Stimulated activated naive CD4-positive, alpha-beta T cell treated with Interleukin-2 at 50 U/mL for 16 hours (primary cell): ENCODE results near the gene TBCD.

ENCODE experiments used
- DNase-seq: peaks from one replicate; lab custom pipeline; 2025; lab: John Stamatoyannopoulos, UW

TBCD gene

DNA sequence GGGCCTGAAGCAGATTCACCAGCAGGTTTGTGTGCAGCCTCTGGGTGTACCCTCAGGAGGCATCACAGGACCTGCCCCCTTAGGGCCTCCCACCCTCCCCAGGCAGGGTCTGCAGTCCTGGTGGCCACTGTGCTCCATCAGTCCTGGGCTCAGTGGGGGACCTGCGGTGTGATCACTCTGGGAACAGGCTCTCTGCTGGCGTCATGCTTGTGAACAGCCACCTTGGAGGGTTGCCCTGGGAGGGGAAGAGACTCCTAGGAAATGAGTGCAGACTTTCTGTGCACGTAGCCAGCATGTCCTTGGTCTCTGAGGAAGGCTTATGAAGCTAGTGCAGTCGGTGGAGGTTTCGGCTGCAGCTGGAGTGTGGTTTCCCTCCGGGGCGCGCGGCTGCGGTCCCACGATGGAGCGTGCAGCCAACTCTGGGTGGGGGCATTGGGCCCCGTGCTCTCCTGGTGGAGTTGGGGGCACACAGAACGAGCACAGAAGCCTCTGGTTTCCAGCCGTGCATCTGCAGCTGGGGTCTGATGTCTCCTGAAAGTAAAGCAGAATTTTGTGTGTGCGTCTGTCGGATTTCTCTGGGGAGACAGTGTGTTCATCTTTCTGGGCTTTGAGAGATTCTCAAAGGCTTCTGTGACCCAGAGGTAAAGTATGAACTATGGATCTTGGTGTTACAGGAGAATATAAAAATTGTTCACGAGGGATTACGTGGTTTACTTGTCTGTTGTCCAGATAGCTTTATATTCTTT lies 156.1 kb downstream of the TBCD start:
- DNase-seq = no peak

DNA sequence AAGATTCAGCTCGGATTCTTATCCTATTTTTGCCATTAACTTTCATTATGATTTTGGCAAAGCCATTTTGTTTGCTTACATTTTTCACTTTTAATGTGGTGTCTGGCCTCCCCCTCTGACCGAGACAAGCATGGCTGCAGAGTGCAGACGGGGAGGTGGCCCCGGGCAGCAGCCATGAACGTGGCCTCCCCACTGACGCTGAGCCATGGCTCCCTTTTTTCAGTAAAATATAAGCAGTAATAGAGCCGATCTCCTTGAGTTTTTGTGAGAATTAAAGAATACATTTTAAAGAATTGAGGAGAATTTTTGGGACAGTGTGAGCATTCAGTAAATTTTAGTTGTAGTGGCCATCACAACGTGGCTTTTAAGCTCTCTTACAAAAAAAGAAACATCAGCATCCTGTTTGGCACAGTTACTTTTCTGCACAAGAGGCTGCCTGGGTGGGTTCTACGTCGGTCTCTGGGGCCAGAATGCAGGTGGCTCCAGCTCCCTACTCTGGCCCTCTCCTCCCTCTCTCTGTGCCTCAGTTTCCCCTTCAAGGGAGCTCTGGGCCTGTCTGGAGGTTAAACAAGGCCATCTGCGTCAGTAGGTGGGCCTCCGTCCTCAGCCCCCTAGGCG lies 156.8 kb downstream of the TBCD start:
- no peak for DNase-seq

DNA sequence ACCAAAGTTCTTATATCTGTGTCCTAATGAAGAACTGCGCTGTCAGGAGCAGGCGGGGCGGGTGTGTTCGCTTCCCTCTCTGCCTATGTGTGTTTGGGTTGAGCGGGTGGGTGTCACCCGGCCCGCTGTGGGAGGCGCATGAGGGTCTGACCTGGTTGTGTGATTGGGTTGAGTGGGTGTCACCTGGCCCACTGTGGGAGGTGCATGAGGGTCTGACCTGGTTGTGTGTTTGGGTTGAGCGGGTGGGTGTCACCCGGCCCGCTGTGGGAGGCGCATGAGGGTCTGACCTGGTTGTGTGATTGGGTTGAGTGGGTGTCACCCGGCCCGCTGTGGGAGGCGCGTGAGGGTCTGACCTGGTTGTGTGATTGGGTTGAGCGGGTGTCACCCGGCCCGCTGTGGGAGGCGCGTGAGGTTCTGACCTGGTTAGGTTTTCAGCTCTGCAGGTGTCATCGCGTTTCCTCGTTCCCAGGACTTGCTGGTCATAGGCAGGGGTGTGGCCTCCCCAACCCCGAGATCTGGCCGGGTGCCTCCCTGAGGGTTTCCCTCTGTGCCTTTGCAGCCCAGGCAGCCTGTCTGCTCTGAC lies 157.5 kb downstream of the TBCD start:
- DNase-seq = no peak

DNA sequence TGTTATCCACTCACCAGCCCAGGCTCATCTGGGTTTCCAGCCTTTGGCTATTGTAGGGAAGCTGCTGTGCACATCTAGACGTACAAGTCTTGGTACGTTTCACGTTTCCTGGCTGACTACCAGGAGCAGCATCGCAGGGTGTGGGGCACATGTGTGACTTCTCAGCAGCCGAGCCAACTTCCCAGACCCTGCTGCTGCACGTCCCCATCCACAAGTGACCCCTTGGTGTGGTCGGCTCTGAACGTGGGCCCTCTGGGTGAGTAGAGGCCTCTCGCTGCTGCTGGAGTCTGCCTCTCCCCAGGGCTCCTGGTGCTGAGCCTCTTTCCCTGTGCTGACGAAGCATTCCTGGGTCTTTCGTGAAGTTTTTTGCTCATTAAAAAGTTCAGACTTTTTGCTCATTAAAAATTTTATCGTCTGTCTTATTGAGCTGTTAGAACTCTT lies 158.2 kb downstream of the TBCD start:
- no peak for DNase-seq

DNA sequence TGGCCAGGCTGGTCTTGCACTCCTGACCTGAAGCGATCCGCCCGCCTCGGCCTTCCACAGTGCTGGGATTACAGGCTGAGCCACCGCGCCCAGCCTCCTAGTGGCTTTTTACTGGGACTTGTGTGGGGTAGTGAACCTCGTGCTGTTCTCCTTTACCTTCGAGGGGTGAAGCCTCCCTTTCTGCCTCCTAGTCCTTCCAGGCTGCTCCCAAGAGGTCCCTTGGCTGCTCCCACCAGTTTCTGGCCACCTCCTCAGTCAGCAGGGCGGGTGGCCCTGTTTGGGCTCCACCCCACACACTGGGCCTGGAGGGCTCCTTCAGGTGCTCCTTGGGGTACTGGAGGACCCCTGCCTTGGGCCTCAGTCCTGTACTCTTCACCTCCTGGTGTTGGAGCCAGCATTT lies 158.9 kb downstream of the TBCD start:
- DNase-seq = no peak

DNA sequence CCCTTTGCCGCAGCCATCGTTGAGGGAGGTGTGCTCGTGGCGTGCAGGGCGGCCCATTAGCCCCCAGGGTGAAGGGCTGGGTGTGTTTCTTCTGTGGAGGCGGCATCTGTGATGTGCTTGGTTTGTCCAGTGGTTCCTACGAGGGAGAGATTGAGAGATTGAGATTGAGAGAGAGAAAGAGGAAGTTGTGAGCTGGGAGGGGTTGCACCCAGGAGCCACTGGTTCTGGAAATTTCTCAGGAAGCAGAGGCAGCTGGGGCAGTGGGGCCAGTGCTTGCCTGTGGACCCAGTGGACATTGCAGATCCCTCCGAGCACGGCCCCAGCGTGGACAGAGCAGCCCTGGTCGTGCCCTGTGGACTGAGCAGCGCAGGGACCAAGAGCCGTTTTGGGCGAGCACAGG lies 160.0 kb downstream of the TBCD start:
- no peak for DNase-seq

DNA sequence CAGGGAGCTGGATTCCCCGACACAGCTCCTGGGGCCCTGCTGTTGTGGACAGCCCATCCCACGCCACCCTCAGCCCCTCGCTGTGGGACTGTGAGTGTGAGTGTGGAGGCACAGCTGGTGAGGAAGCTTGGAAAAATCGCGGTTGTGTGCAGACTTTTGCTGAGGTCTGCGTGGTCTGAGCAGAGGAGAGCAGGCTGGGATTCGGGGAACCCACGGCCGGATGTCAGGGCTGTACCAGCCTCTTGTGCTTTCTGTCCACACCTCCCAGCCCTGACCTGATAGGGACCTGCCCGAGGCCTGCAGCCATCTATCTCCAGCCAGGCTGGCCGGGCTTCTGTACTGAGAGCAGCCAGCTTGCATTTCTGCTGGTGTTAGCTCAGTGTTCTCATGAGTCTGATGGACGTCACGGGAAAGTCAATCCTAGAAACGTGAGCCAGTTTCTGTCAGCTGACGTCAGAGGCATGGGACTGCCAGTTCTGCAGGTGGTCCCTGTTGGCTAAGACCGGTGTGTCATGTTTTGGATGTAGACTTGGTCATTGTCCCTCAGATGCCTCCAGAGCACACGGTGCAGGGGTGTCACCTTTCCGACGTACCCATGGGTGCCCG lies 160.7 kb downstream of the TBCD start:
- DNase-seq = no peak

DNA sequence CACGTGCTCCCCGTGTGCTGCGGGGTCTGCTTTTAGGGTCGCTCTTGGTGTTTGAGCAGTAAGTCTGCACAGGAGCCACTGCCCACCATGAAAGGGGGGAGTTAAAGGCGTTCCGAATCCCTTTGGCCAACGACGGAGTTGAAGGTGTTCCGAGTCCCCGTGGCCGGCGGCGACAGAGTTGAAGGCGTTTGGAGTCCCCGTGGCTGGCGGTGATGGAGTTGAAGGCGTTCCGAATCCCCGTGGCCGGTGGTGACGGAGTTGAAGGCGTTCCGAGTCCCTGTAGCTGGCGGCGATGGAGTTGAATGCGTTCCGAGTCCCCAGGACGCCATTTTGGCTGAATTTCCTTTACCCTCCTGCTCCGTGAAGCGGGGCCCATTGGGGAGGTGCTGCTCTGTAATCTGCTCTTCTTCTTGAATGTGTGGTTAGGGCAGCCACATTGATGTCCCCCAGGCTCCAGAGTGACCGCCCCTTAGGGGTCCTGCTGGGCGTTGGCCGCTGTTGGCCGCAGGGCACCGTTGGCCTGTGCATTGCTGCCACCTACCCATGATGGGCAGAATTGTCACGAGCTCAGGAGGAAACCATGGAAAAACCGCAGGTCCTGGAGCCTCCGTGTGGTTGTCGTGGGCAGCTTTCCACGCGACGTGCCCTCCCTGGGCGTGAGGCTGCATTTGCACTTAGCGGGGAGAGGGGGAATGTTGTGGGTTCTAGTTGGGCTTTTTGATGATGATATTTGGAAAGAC lies 161.6 kb downstream of the TBCD start:
- DNase-seq = no peak

DNA sequence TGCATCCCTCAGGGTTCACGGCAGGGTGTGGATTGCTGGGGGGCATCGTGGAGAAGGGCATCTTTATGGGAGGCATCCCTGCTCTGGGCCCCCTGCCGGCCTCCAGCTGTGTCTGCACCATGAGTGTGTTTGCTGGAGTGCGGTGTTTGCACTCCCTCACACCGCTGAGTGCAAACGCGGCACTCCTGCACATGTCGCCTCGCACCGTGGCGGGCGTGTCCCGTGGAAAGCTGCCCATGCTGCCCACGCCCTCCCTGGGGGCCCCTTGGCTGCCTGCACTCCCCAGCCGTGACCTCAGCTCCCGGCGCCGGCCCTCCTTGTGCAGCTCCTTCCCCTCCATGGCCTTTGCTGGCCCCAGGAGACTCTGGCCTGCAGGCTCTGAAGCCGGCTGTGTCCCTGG lies 162.5 kb downstream of the TBCD start:
- no peak for DNase-seq

DNA sequence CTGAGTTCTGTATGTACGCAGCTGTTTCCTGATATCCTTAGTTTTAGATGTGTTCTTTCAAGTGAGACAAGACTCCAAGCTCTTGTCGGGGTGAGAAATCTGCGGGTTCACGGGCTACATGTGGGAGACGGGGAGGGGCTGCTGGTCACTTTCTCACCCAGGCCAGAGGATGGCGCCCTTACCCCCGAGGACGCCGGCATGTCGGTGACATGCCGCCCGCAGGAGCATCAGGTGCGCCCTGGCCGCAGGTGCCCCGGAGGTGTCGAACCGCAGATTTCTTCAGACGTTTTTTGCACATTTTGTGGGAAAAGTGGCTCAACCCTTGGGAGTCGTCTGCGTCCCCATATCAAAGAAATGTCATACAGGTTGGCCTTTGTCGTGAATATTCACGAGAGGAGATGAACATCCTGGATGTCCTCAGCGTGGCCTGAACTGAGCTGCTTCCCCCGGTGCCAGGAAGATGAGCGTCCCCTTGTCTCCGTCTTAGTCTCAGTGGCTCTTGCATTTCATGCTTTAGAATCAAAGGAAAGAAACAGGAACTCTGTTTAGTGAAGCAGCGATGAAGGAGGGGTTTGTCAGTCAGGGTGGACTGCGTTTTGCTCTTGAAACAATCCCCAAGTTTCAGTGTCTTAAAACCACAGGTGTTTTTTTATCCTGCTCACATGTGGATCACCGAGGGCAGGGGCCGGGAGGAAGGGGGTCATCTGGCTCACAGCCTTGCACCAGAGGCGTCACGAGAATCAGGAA lies 163.3 kb downstream of the TBCD start:
- DNase-seq = no peak

DNA sequence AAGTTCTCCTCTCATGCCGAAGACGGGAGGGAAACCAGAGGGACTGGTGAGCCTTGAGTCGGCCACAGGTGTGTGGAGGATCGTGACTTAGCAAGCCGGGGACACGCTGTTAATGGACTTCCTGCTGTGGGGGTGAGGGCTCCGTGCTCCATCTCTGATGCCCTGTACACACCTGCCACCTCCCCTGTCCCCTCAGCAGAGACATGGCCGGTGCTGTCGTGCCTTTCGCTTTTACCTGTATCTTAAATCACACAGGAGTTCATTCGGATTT lies 163.8 kb downstream of the TBCD start:
- DNase-seq = no peak

DNA sequence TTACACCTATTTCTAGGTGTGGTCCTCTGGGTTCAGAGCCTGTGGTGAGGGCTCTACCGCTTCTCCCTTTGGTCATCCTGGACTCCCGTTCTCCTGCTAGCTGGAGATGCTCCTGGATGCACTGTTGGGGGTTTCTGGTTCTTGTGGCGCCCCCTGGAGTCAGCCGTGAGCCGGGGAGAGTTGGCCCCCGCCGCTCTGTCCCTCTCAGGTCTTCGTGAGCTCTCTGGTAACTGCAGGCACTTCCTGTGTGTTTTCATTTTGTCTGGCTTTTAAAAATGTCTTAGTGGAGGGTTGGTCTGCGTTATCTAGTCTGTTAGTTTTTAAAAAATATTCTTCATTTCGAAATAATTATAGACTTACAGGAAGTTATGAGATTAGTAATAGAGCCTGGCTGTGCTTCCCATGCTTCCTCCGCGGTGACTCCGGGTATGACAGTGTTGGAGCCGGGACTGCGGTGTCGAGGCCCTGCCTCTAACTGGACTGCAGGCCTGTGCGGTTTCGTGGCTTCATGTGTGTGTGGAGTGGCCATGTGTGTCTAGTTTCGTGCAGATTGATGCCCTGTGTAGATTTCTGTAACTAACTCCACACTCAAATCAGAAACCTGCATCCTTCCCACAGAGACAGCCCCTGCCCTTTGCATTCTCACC lies 166.0 kb downstream of the TBCD start:
- DNase-seq = no peak

DNA sequence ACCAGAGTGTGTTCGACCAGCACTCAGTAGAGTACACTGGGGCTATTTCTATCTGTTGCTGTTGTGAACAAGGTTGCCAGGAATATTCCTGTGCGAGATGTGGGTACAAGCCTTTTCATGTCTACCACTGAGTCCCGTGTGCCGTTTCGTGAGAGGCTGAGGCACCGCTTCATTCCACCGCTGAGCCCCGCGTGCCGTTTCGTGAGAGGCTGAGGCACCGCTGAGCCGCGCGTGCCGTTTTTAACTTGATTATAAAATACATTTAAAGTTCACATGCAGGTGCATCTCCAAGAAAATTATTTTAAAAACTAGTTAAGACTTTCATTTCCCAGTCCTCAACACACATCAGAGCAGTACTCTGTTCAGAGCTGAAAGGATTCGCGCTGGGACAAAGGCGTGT lies 166.6 kb downstream of the TBCD start:
- no peak for DNase-seq

DNA sequence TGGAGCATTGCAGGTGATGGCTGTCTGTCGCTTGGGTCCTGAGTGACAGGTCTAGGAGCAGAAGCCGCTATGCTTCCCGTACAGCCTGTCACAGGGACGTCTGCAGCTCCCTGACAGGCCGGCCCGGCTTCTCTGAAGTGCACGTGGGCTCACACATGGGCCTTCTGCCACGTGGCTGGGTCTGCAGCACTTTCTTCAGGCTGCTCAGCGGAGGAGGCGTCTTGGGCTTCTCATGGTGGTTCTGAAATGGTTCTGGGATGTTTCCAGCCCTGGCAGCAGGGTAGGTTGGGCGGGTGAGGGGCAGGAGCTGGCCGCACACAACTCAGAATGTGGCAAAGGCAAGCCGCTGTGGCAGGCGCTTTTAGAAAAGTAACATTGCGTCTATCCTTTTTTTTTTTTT lies 168.3 kb downstream of the TBCD start:
- DNase-seq = no peak

DNA sequence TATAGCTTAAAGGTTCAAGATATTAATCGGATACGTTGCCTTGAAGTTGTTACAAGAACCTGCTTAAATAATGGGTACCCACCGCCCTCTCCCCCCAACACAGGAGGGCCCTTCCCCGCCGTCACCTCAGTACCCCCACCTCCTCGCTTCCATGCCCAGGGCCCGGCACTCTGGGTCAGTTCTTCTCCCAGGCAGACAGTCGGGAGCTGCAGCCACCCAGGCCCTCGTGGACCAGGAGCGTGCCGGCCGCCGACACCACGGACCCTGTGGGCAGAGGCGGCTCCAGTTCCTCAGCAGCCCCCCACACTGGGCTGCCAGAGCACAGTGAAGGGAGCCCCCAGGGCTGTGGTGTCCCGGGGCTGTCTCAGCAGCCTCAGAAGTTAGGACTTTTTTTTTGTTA lies 168.8 kb downstream of the TBCD start:
- no peak for DNase-seq

DNA sequence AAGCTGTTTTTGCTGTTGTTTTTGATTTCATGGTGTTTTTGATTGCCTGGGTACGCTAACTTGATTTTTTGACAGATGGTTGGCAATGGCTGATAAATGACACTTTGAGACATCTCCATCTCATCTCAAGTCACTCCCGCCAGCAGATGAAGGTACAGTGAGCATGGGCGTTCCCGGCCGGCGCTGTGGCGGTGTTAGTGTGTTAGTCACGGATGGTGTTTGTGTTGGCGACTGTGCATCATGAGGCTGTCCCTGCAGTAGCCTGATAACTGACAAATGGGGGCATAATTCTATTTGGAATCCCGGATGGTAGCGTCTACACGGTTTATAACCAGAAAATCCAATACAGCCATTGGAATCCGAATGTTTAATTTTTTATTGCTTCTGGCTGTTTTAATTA lies 169.6 kb downstream of the TBCD start:
- no peak for DNase-seq

DNA sequence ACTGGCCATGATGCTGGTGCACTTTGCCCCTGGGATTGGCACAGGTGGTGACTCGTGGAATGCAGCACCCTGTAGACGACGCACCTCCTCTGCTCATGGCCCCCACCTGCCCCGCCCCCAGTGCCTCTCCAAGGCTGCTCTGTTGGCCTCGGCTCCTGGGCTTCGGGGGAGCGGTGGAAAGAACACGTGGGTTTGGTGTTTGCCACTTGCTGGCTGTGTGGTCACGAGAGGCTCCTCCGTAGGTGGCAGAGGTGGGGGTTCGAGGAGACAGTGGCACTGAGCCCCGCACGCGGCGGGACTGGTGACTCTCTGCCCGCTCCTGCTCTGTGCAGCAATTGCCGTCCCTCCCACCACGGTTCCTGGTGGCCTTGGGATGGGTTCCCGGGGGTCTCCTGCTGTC lies 170.8 kb downstream of the TBCD start:
- DNase-seq = no peak

DNA sequence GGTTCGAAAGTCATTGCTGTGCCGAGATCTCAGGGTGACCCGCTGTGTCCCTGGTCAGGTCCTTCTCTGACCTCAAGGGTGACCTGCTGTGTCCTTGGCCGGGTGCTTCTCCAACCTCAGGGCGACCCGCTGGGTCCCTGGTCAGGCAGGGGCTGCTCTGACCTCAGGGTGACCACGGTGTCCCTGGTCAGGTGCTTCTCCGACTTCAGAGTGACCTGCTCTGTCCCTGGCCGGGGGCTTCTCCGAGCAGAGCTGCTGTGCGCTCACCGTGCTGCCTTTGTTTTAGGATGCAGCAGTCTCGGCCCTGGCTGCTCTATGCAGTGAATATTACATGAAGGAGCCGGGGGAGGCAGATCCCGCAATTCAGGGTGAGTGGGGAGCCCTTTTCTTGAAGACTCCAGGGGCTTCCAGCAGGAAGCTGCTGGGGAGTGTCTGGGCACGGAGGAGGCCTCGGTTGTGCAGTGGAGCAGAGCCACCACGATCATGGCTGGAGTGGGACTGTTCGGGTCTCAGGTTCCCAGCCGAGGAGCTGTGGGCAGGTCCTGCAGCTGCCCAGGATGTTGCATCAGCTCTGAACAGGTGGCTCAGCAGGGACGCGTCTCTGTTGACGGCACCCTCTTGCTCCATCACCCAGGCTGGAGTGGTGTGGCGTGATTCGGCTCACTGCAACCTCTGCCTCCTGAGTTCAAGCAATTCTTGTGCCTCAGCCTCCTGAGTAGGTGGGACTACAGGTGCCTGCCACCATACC lies 171.7 kb downstream of the TBCD start:
- DNase-seq = no peak

DNA sequence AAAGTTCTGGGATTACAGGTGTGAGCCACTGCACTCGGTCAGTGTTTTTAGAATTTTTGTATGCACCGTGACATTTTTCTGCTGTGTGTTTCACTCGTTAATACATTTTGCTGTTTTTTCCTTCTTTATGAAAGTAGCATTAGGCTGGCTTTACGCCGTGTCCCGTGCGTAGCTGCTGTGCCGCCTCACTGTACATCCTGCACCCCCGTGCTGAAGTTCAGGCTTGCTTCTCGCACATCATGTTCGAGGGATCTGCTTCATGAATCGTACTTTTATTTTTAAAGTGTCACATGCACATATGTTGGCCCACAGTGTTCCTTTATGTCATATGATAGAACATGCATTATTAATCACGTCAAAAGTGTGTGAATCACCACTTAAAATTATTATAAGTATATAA lies 172.3 kb downstream of the TBCD start:
- no peak for DNase-seq

DNA sequence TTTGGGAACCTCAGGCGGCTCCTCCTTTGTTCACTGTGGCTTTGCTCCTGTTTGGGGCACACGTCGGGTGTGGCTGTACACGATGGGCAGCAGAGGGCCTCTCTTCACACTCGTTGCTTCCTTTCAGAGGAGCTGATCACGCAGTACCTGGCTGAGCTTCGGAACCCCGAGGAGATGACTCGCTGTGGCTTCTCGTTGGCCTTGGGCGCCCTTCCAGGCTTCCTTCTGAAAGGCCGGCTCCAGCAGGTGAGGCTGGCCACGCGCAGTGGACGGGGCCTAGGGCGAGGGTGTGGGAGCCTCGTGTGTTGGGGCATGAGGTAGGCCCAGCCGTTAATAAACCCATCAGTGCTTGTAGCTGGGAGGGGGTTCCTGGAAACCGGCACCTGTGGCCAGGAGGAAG lies 172.9 kb downstream of the TBCD start:
- no peak for DNase-seq

DNA sequence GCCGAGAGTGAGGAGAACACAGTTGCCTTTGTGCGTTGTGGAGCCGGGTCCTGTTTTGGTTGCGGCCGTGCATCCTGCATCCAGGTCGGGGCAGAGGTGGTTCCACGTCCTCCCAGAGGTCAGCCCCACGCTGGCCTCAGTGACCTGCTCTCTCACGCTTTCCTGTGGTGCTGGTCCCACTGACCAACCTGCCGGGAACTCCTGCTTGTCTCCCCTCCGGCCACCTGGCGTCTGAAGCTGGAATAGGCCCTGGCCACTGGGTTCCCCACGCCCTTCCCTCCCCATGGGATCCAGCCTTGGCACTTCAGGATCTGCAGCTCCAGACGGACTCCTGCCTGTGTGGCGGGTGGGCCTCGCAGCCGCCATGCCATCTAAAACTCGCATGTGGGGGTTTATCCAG lies 173.5 kb downstream of the TBCD start:
- no peak for DNase-seq
